ENCODE measurements around the gene GOT2. TPM values are rescaled to one million over a fixed set of nuclear protein-coding genes. Genes with fewer than 3 reads are reported as not detected.

GOT2 gene
- total RNA-seq, 1 donor from 2014 or later, result 106 TPM

- Histone ChIP-seq H2AFZ (ENCODE audit: low read depth, low read length) (no peak overlapping the region), H3K9ac (ENCODE audit: low read length) (no peak overlapping the region), H3K79me2 (ENCODE audit: insufficient read depth, low read length) (no peaks in the 10 kb centered on the region), H3K4me1 (ENCODE audit: insufficient read depth, low read length) (no peaks in the 10 kb centered on the region), H3K27ac (ENCODE audit: low read depth, low read length) (no peak overlapping the region), H3K27me3 (ENCODE audit: insufficient read depth, low read length) (no peaks in the 10 kb centered on the region), H3K9me3 (ENCODE audit: insufficient read depth, low read depth, low read length) (no peaks in the 10 kb centered on the region), H4K20me1 (ENCODE audit: insufficient read depth, low read length) (no peaks in the 10 kb centered on the region), H3K36me3 (ENCODE audit: insufficient read depth, low read length) (peaks cover 46% of the 10 kb centered on the region), H3K4me2 (ENCODE audit: low read length) (no peak overlapping the region), H3K4me3 (ENCODE audit: insufficient read depth, low read depth, low read length) (no peak overlapping the region)
- no peak for TF ChIP-seq EZH2 (IDR thresholded peaks at IDR 0.05; ENCODE audit: insufficient read depth, low read length)
- TF ChIP-seq CTCF (IDR thresholded peaks at IDR 0.05; ENCODE audit: insufficient read depth, low read depth, low read length), result no peak
- Mint-ChIP-seq H3K9me3 (ENCODE audit: unreplicated experiment) (no peaks in the 10 kb centered on the region), H3K4me3 (ENCODE audit: unreplicated experiment) (no peak overlapping the region), H3K36me3 (ENCODE audit: low read depth, unreplicated experiment) (peaks cover 12% of the 10 kb centered on the region), H3K27me3 (ENCODE audit: low read depth, unreplicated experiment) (no peaks in the 10 kb centered on the region), H3K4me1 (ENCODE audit: low read depth, unreplicated experiment) (no peaks in the 10 kb centered on the region), H3K27ac (ENCODE audit: unreplicated experiment) (no peak overlapping the region)
- FAIRE-seq (no peak), DNase-seq (ENCODE audit: low read depth) (no peak)
Measured at GRCh38 chr16:58716468-58716867, 17.6 kb downstream of the GOT2 start.

- FAIRE-seq (no peak), DNase-seq (ENCODE audit: low read depth) (no peak)
- no peak overlapping the region for H3K4me3 Mint-ChIP-seq (ENCODE audit: unreplicated experiment)
- Histone ChIP-seq H3K27me3 (ENCODE audit: insufficient read depth, low read length) (no peaks in the 10 kb centered on the region), H3K4me3 (ENCODE audit: insufficient read depth, low read depth, low read length) (no peak overlapping the region), H3K9me3 (ENCODE audit: insufficient read depth, low read depth, low read length) (no peaks in the 10 kb centered on the region), H3K27ac (ENCODE audit: low read depth, low read length) (no peak overlapping the region), H3K4me1 (ENCODE audit: insufficient read depth, low read length) (no peaks in the 10 kb centered on the region), H4K20me1 (ENCODE audit: insufficient read depth, low read length) (no peaks in the 10 kb centered on the region), H3K9ac (ENCODE audit: low read length) (no peak overlapping the region), H3K4me2 (ENCODE audit: low read length) (no peak overlapping the region), H2AFZ (ENCODE audit: low read depth, low read length) (no peak overlapping the region), H3K36me3 (ENCODE audit: insufficient read depth, low read length) (peaks cover 39% of the 10 kb centered on the region), H3K79me2 (ENCODE audit: insufficient read depth, low read length) (no peaks in the 10 kb centered on the region)
- no peaks in the 10 kb centered on the region for H3K4me1 Mint-ChIP-seq (ENCODE audit: low read depth, unreplicated experiment)
- H3K27ac Mint-ChIP-seq (ENCODE audit: unreplicated experiment), result no peak overlapping the region
- H3K27me3 Mint-ChIP-seq (ENCODE audit: low read depth, unreplicated experiment), result no peaks in the 10 kb centered on the region
- TF ChIP-seq EZH2 (IDR thresholded peaks at IDR 0.05; ENCODE audit: insufficient read depth, low read length), result no peak
- TF ChIP-seq CTCF (IDR thresholded peaks at IDR 0.05; ENCODE audit: insufficient read depth, low read depth, low read length), result no peak
- H3K9me3 Mint-ChIP-seq (ENCODE audit: unreplicated experiment), result no peaks in the 10 kb centered on the region
- peaks cover 14% of the 10 kb centered on the region for H3K36me3 Mint-ChIP-seq (ENCODE audit: low read depth, unreplicated experiment)
Measured at GRCh38 chr16:58713742-58714141, 20.4 kb downstream of the GOT2 start.

- no peaks in the 10 kb centered on the region for H3K9me3 Mint-ChIP-seq (ENCODE audit: unreplicated experiment)
- H3K36me3 ChIP-seq (ENCODE audit: insufficient read depth, low read length), result peaks cover 33% of the 10 kb centered on the region
- TF ChIP-seq EZH2 (IDR thresholded peaks at IDR 0.05; ENCODE audit: insufficient read depth, low read length), result no peak
- TF ChIP-seq CTCF (IDR thresholded peaks at IDR 0.05; ENCODE audit: insufficient read depth, low read depth, low read length), result no peak
- FAIRE-seq (no peak), DNase-seq (ENCODE audit: low read depth) (no peak)
- H3K9me3 ChIP-seq (ENCODE audit: insufficient read depth, low read depth, low read length), result no peaks in the 10 kb centered on the region
- no peaks in the 10 kb centered on the region for H3K27me3 Mint-ChIP-seq (ENCODE audit: low read depth, unreplicated experiment)
- H3K27me3 ChIP-seq (ENCODE audit: insufficient read depth, low read length), result no peaks in the 10 kb centered on the region
- H3K4me1 Mint-ChIP-seq (ENCODE audit: low read depth, unreplicated experiment), result no peaks in the 10 kb centered on the region
- no peak overlapping the region for H3K4me3 Mint-ChIP-seq (ENCODE audit: unreplicated experiment)
- H3K4me2 ChIP-seq (ENCODE audit: low read length), result no peak overlapping the region
- no peaks in the 10 kb centered on the region for H4K20me1 ChIP-seq (ENCODE audit: insufficient read depth, low read length)
- H2AFZ ChIP-seq (ENCODE audit: low read depth, low read length), result no peak overlapping the region
- no peak overlapping the region for H3K27ac Mint-ChIP-seq (ENCODE audit: unreplicated experiment)
- no peak overlapping the region for H3K9ac ChIP-seq (ENCODE audit: low read length)
- H3K4me1 ChIP-seq (ENCODE audit: insufficient read depth, low read length), result no peaks in the 10 kb centered on the region
- no peaks in the 10 kb centered on the region for H3K79me2 ChIP-seq (ENCODE audit: insufficient read depth, low read length)
- H3K4me3 ChIP-seq (ENCODE audit: insufficient read depth, low read depth, low read length), result no peak overlapping the region
- H3K27ac ChIP-seq (ENCODE audit: low read depth, low read length), result no peak overlapping the region
- peaks cover 10% of the 10 kb centered on the region for H3K36me3 Mint-ChIP-seq (ENCODE audit: low read depth, unreplicated experiment)
Measured at GRCh38 chr16:58709333-58709732, 24.8 kb downstream of the GOT2 start.
